SK-N-SH (cell line): ENCODE measurements around the gene DOP1B. TPM values are rescaled to one million over a fixed set of nuclear protein-coding genes. Genes with fewer than 3 reads are reported as not detected.

Source experiments
- CTCF ChIA-PET: fragments of 300-600, 350-600 bp; formaldehyde crosslinking; extraction: SDS; loops from one replicate; lab custom pipeline; 2021; lab: Yijun Ruan, JAX
- POLR2A ChIA-PET: fragments of 350-600 bp; sonication (Branson Sonifier 250); formaldehyde crosslinking; extraction: SDS; loops from one replicate; lab custom pipeline; 2020; ENCODE audit warnings: antibody characterized with exemption, inconsistent platforms; lab: Yijun Ruan, JAX
- DNase-seq: peaks from one replicate; pipeline ENCODE4 v3.0.0; 2012
- H2AFZ ChIP-seq: fragments of 200-600 bp; sonication (generic); 2 replicates; pipeline ENCODE4 v1.8.1; 2016; ENCODE audit warnings: antibody characterized with exemption, mild to moderate bottlenecking, low read depth
- H3F3A ChIP-seq: fragments of 200-600 bp; sonication (generic); replicated peaks from 2 replicates; pipeline ENCODE3; 2016; ENCODE audit warnings: antibody characterized with exemption, mild to moderate bottlenecking; ENCODE audit not compliant: insufficient read depth
- H3K27ac ChIP-seq, 2 experiments: fragments of 200-500 bp in 1 of 2; fragments of 200-600 bp in 1 of 2; sonication (Bioruptor generic) in 1 of 2; sonication (generic), shearing (Covaris generic) in 1 of 2; 2 replicates each; pipeline versions ENCODE4 v1.5.1 to v1.6.1; 2014 to 2016; ENCODE audit warnings: low read depth in 2 of 2, inconsistent platforms in 1 of 2, low read length in 1 of 2, mild to moderate bottlenecking in 1 of 2, mixed read lengths in 1 of 2
- H3K27me3 ChIP-seq: fragments of 200-600 bp; sonication (generic), shearing (Covaris generic); 2 replicates; pipeline ENCODE4 v1.6.1; 2016; ENCODE audit warnings: mixed run types; ENCODE audit not compliant: insufficient read depth
- H3K36me3 ChIP-seq, 2 experiments: fragments of 200-500 bp in 1 of 2; fragments of 200-600 bp in 1 of 2; sonication (Bioruptor generic) in 1 of 2; sonication (generic) in 1 of 2; replicated peaks in 1 of 2; 2 replicates each; pipeline versions ENCODE3 to v1.5.1; 2014 to 2016; ENCODE audit warnings: low read length in 1 of 2, mild to moderate bottlenecking in 1 of 2; ENCODE audit not compliant: insufficient read depth in 2 of 2, control insufficient read depth in 1 of 2
- H3K4me1 ChIP-seq, 2 experiments: fragments of 200-500 bp in 1 of 2; fragments of 200-600 bp in 1 of 2; sonication (Bioruptor generic) in 1 of 2; sonication (generic), shearing (Covaris generic) in 1 of 2; 2 replicates each; pipeline versions ENCODE4 v1.5.1 to v1.6.1; 2014 to 2016; ENCODE audit warnings: low read depth in 1 of 2, low read length in 1 of 2, mixed run types in 1 of 2; ENCODE audit not compliant: insufficient read depth in 2 of 2, control insufficient read depth in 1 of 2
- H3K4me2 ChIP-seq: fragments of 200-600 bp; sonication (generic), shearing (Covaris generic); 2 replicates; pipeline ENCODE4 v1.6.1; 2017; ENCODE audit warnings: mixed run types
- H3K4me3 ChIP-seq, 2 experiments: fragments of 200-500 bp in 1 of 2; fragments of 200-600 bp in 1 of 2; sonication (Bioruptor generic) in 1 of 2; sonication (generic), shearing (Covaris generic) in 1 of 2; 2 replicates each; pipeline versions ENCODE4 v1.5.1 to v1.8.1; 2014 to 2016; ENCODE audit warnings: low read depth in 2 of 2, inconsistent platforms in 1 of 2, low read length in 1 of 2, mild to moderate bottlenecking in 1 of 2, mixed read lengths in 1 of 2, moderate library complexity in 1 of 2
- H3K79me2 ChIP-seq: fragments of 200-600 bp; sonication (generic); 2 replicates; pipeline ENCODE4 v1.8.1; 2017; ENCODE audit warnings: mild to moderate bottlenecking; ENCODE audit not compliant: insufficient read depth
- H3K9ac ChIP-seq: fragments of 200-600 bp; sonication (generic); 2 replicates; pipeline ENCODE4 v1.6.1; 2017; ENCODE audit warnings: mixed run types
- H3K9me2 ChIP-seq: fragments of 200-600 bp; sonication (generic); 2 replicates; pipeline ENCODE4 v1.6.1; 2017; ENCODE audit warnings: mixed run types
- H3K9me3 ChIP-seq: fragments of 200-600 bp; sonication (generic); 2 replicates; pipeline ENCODE4 v1.6.1; 2017; ENCODE audit warnings: mixed run types, mild to moderate bottlenecking, moderate library complexity
- H4K20me1 ChIP-seq: fragments of 200-600 bp; sonication (generic); 2 replicates; pipeline ENCODE4 v1.6.1; 2017; ENCODE audit warnings: mild to moderate bottlenecking, mixed run types; ENCODE audit not compliant: insufficient read depth
- CHD2 ChIP-seq: fragments of 150-350 bp; IDR thresholded peaks from 2 replicates; pipeline ENCODE4 v1.6.1; 2018; ENCODE audit warnings: low read length; ENCODE audit not compliant: partially characterized antibody
- ELF1 ChIP-seq: IDR thresholded peaks from 2 replicates; pipeline ENCODE4 v1.4.0; 2012
- EP300 ChIP-seq, 2 experiments: IDR thresholded peaks; 2 replicates each; pipeline versions ENCODE4 v1.4.0 to v1.6.1; 2012; ENCODE audit warnings: borderline replicate concordance in 1 of 2, low read depth in 1 of 2, low read length in 1 of 2
- FOSL2 ChIP-seq: IDR thresholded peaks from 2 replicates; pipeline ENCODE4 v1.4.0; 2012; ENCODE audit warnings: low read depth, mild to moderate bottlenecking, moderate library complexity, borderline replicate concordance
- FOXM1 ChIP-seq: IDR thresholded peaks from 2 replicates; pipeline ENCODE4 v1.4.0; 2012; ENCODE audit warnings: low read depth, mild to moderate bottlenecking
- GATA2 ChIP-seq: sonication (generic); formaldehyde crosslinking; IDR thresholded peaks from 2 replicates; pipeline ENCODE4 v1.5.0; 2020; ENCODE audit warnings: mild to moderate bottlenecking, missing genetic modification reagents
- MXI1 ChIP-seq: IDR thresholded peaks from 2 replicates; pipeline ENCODE4 v1.6.1; 2012; ENCODE audit warnings: mild to moderate bottlenecking, low read depth, low read length, improper control_type of control experiment
- PBX3 ChIP-seq: IDR thresholded peaks from 2 replicates; pipeline ENCODE4; 2012
- POLR2AphosphoS5 ChIP-seq: IDR thresholded peaks from 2 replicates; pipeline ENCODE4 v1.6.1; 2012; ENCODE audit warnings: low read depth, low read length
- RXRA ChIP-seq: IDR thresholded peaks from 2 replicates; pipeline ENCODE4 v1.4.0; 2012; ENCODE audit warnings: low read depth, mild to moderate bottlenecking, borderline replicate concordance
- TAF1 ChIP-seq: IDR thresholded peaks from 2 replicates; pipeline ENCODE4 v1.6.1; 2012; ENCODE audit warnings: low read depth, mild to moderate bottlenecking, low read length, moderate library complexity, borderline replicate concordance
- USF1 ChIP-seq: IDR thresholded peaks from 2 replicates; pipeline ENCODE4 v1.4.0; 2012; ENCODE audit warnings: low read depth, borderline replicate concordance
- YY1 ChIP-seq: IDR thresholded peaks from 2 replicates; pipeline ENCODE4 v1.4.0; 2012; ENCODE audit warnings: low read depth, mild to moderate bottlenecking
- ZBTB33 ChIP-seq: IDR thresholded peaks from 2 replicates; pipeline ENCODE4 v1.4.0; 2012; ENCODE audit warnings: low read depth, borderline replicate concordance
- WGBS: methylation state at CpG from one replicate; pipeline ENCODE4 v1.1.6; 2017; ENCODE audit warnings: low lambda C conversion rate; 5-methylcytosine and 5-hydroxymethylcytosine counted together
- polyA plus RNA-seq, 3 experiments: library from polyadenylated mRNA; depleted of rRNA; stranded (reverse); fragments of >200 nt; gene quantifications; 2 replicates each; pipeline ENCODE4 v1.2.3, GENCODE V29; 2012

The DOP1B gene
- polyA plus RNA-seq, 1 of the 3 experiments (the other 2 are of a cell fraction), result 4.9 TPM

GRCh38 chr21:36117286-36117741 lies 39.3 kb upstream of the DOP1B start (continued):
- TF ChIP-seq PBX3, result no peak
- TF ChIP-seq MXI1, result no peak
- TF ChIP-seq YY1, result no peak
- TF ChIP-seq FOSL2, result no peak
- TF ChIP-seq RXRA, result no peak

GRCh38 chr21:36120304-36120888 lies 36.2 kb upstream of the DOP1B start:
- Histone ChIP-seq H3K27me3 (no peaks in the 10 kb centered on the region), H3K36me3 (no peaks in the 10 kb centered on the region), H3K4me1 (no peaks in the 10 kb centered on the region), H2AFZ (no peak overlapping the region), H3K79me2 (no peaks in the 10 kb centered on the region), H3F3A (no peaks in the 10 kb centered on the region), H3K9ac (no peak overlapping the region), H3K9me3 (no peaks in the 10 kb centered on the region; the same call in 1 of the 2 replicates), H3K4me2 (no peak overlapping the region), H4K20me1 (no peaks in the 10 kb centered on the region), H3K27ac (no peak overlapping the region), H3K9me2 (no peaks in the 10 kb centered on the region), H3K4me3 (no peak overlapping the region)
- WGBS, result 95% methylated on average over 7 of the region's 7 CpGs
- no peak for TF ChIP-seq ELF1
- TF ChIP-seq PBX3, result no peak
- no peak for TF ChIP-seq CHD2
- no peak for TF ChIP-seq POLR2AphosphoS5
- TF ChIP-seq GATA2 (CRISPR knock-in tag), result no peak
- no peak for TF ChIP-seq USF1
- TF ChIP-seq ZBTB33, result no peak
- no peak for TF ChIP-seq TAF1
- no peak for TF ChIP-seq FOXM1
- no peak for TF ChIP-seq EP300 (IDR thresholded peaks at IDR 0.05; ENCODE audit: borderline replicate concordance in 1 of 2, low read depth in 1 of 2, low read length in 1 of 2)
- POLR2A ChIA-PET, result no interaction called here
- CTCF ChIA-PET, result interaction anchor here (0.5 to 1.9 kb wide), 2 partner anchors 21 to 103 kb away, joined by 3 to 6 read pairs; no protein-coding TSS in a partner anchor
- DNase-seq, result no peak
